Stomach smooth muscle (tissue), 2 donors: ENCODE measurements around the gene TSC22D1.

Experiments used
- H3K27ac ChIP-seq: one replicate; pipeline ENCODE4 v1.7.0; 2013; ENCODE audit warnings: mild to moderate bottlenecking, low read length, inconsistent platforms
- H3K27me3 ChIP-seq, 2 donors: one replicate each; pipeline ENCODE4 v1.7.0; 2013; ENCODE audit warnings: low read length in 2 of 2; ENCODE audit not compliant: insufficient read depth in 2 of 2, control insufficient read depth in 1 of 2
- H3K36me3 ChIP-seq, 2 donors: one replicate each; pipeline ENCODE4 v1.7.0; 2013; ENCODE audit warnings: low read length in 2 of 2; ENCODE audit not compliant: control insufficient read depth in 2 of 2, insufficient read depth in 2 of 2
- H3K4me1 ChIP-seq: one replicate; pipeline ENCODE4 v1.7.0; 2013; ENCODE audit warnings: low read length; ENCODE audit not compliant: control insufficient read depth, insufficient read depth
- H3K4me3 ChIP-seq, 2 donors: one replicate each; pipeline ENCODE4 v1.7.0; 2013; ENCODE audit warnings: low read length in 2 of 2
- H3K9ac ChIP-seq, 2 donors: one replicate each; pipeline ENCODE4 v1.7.0; 2013; ENCODE audit warnings: low read length in 2 of 2, mild to moderate bottlenecking in 1 of 2
- H3K9me3 ChIP-seq, 2 donors: one replicate each; pipeline ENCODE4 v1.7.0; 2013; ENCODE audit warnings: low read length in 2 of 2; ENCODE audit not compliant: control insufficient read depth in 2 of 2
- donor health status: healthy.
- donor health status: Pancreatic carcinoma.

TSC22D1 gene

DNA sequence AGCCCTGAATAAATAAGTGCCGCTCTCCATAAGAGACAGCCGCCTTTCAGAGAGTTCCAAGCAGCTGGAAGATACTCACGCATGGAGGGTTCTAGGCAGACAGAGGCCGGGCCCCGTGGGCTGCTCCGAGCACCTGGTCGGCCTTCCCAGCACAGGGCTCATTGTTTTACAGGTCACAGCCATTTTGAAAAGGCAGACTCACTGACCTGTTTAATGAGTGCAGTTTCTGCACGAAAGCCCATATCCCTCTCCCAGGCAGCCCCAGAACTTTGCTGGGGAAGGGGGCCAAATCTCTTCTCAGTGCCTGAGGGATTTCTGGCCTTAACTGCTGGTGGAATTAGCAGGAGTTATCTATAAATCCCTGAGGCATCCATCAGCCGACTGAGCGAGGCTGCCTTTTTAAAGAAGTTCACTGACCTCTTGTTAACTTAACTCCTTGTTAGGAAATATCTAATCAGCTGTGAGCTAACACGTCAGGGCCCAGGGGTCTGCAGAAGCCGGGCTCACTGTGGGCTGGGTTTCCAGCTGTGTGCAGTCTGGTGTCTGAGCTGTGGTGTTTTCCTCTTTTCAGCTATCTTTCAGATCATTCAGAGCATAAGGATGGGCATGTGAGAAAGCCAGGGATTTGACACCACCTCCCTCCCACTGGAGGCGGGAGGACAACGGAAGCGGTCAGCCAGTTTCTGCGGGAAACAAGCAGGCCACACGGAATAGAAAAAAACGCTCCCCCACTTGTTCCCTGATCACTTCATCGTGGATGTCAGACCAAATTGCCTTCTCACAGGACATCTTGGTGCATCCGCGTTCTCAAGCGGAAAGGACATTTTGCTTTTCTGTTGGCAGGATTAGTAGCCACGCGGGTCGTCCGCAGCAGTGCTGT lies 179.2 kb downstream of the TSC22D1 start:
- H3K9ac ChIP-seq: no peak overlapping the region
- no peaks in the 10 kb centered on the region for H3K36me3 ChIP-seq
- peak overlapping the region in 1 of 2 donors; percentile 8 for H3K4me3 ChIP-seq
- peaks cover 4% of the 10 kb centered on the region for H3K4me1 ChIP-seq
- H3K27me3 ChIP-seq: no peaks in the 10 kb centered on the region
- H3K27ac ChIP-seq: peak overlapping the region; percentile 24
- no peaks in the 10 kb centered on the region for H3K9me3 ChIP-seq

DNA sequence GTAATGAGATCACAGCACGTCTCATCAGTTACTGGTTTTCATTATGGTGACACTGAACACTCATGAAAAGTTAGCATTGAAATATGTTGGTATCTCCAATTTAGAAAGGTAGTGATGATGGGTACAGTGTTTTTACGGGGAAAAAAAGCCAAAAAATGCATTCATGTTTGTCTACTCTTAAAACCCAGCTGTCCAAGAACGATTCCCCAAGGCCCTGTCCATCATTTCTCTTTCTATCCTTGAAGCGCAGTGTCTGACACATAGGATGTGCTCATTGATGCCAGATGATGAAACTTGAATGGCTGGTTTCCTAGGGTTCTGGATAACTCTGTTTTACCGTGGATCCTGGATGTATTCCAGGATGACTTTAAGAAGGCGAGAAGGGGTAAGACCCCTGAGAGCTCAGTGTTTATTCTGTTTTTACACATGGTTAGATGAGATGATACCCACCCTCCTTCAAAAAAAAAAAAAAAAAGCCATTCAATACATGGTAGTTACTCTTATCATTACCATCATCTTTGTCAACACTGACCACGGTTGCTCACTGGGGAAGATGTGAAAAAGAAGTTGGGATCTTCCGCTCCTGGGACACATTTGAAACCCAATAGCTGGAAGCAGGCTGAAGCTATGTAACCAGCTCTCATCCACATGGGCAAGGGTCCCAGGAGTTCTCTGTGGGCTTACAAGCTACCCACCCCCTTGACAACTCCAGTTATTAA lies 180.0 kb downstream of the TSC22D1 start:
- Histone ChIP-seq H3K4me3 (no peak overlapping the region), H3K27ac (no peak overlapping the region), H3K9ac (no peak overlapping the region)

DNA sequence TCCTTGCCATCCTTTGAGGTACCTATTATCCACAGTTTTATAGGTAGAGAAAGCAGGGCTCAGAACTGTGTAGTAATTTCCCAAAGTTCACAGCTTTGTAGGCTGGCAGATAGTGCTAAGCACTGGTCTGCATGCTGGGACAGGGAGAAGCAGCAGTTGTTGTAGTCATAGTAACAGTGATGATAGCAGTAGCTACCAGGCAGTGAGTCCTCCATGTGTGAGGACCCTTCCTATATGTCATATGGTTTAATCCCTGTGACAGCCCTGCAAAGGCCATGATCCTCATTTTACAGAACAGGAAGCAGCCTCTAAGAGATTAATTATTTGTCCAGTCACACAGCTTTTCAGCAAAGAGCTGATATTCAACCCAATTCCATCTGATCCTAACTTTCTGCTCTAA lies 181.5 kb downstream of the TSC22D1 start:
- Histone ChIP-seq H3K9ac (no peak overlapping the region), H3K36me3 (no peaks in the 10 kb centered on the region), H3K4me3 (no peak overlapping the region), H3K27ac (no peak overlapping the region), H3K27me3 (no peaks in the 10 kb centered on the region), H3K4me1 (peaks cover 4% of the 10 kb centered on the region), H3K9me3 (no peaks in the 10 kb centered on the region)

More for the DNA sequence above, 180.0 kb downstream of the TSC22D1 start:
- Histone ChIP-seq H3K36me3 (no peaks in the 10 kb centered on the region), H3K9me3 (no peaks in the 10 kb centered on the region), H3K27me3 (no peaks in the 10 kb centered on the region), H3K4me1 (peaks cover 4% of the 10 kb centered on the region)

DNA sequence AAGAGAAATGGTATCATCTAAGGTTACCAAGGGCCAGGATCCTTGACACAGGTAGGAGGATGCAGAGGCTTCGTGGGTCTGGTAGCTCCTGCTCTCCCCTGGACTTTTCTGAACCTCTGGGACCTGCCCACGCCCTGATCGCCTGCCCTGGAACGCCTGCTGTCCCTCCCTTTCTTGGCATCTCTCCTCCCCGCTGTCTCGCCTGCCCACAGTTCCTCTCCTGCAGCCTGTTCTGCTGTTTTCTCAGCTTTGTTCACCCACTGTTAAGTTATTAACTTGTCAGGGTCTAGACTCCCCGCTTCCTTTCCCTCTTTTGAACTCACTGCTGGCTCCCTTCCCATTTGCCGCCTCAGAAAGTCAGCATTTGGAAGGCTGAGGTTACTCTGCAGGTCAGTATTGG lies 182.7 kb downstream of the TSC22D1 start:
- Histone ChIP-seq H3K36me3 (no peaks in the 10 kb centered on the region), H3K9ac (no peak overlapping the region), H3K4me1 (peaks cover 4% of the 10 kb centered on the region), H3K27me3 (no peaks in the 10 kb centered on the region), H3K27ac (no peak overlapping the region), H3K9me3 (no peaks in the 10 kb centered on the region), H3K4me3 (no peak overlapping the region)

DNA sequence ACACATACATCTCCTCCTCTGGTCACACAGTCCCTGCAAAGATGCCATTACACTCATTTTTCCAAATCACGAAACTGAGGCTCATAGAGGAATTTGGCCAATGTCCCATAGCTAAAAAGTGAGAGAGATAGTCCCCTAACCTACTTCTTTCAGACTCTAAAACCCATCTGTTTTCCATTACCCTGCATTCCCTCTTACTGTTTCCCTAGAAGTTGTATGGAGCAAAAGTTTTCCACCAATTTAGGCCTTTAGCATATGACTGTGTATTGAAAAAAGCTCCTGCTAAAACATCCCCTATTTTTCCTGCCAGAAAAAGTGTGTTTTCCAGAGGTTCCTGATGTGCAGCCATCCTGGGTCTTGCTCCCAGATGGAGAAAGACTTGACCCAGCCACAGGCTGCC lies 186.3 kb downstream of the TSC22D1 start:
- no peak overlapping the region for H3K27ac ChIP-seq
- no peak overlapping the region for H3K9ac ChIP-seq
- peaks cover 2% of the 10 kb centered on the region for H3K4me1 ChIP-seq
- H3K9me3 ChIP-seq: no peaks in the 10 kb centered on the region
- peaks cover 0 to 7% of the 10 kb centered on the region in 2 donors for H3K36me3 ChIP-seq
- H3K4me3 ChIP-seq: no peak overlapping the region
- H3K27me3 ChIP-seq: no peaks in the 10 kb centered on the region

DNA sequence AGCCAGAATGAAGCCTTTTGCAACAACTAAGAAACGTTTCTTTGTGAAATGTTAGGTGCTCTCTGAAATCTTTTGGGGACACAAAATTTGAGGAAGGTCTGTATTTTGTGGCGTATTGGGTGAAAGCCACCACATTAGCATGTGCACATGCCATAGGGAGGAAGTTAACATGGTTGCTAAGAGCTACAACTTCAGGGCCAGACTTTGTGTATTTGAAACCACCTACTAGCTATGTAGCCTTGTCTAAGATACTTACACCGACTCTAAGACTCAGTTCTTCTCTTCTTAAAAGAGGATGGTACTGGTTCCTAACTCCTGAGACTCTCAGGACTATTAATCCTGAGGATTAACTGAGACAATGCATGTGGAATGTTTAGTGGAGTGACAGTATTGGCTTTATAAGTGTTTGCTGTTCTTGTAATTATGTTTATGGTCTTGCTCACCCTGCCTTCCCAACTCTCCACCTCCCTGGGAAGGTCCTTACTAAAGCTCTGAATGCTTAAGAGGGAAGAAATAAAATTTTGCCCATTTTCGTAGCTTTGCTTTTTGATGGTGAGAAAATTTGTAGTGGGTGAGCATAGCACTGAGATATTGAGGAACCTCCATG lies 187.0 kb downstream of the TSC22D1 start:
- no peaks in the 10 kb centered on the region for H3K9me3 ChIP-seq
- no peaks in the 10 kb centered on the region for H3K4me1 ChIP-seq
- H3K27ac ChIP-seq: no peak overlapping the region
- H3K4me3 ChIP-seq: no peak overlapping the region
- peaks cover 0 to 7% of the 10 kb centered on the region in 2 donors for H3K36me3 ChIP-seq
- no peaks in the 10 kb centered on the region for H3K27me3 ChIP-seq
- no peak overlapping the region for H3K9ac ChIP-seq

DNA sequence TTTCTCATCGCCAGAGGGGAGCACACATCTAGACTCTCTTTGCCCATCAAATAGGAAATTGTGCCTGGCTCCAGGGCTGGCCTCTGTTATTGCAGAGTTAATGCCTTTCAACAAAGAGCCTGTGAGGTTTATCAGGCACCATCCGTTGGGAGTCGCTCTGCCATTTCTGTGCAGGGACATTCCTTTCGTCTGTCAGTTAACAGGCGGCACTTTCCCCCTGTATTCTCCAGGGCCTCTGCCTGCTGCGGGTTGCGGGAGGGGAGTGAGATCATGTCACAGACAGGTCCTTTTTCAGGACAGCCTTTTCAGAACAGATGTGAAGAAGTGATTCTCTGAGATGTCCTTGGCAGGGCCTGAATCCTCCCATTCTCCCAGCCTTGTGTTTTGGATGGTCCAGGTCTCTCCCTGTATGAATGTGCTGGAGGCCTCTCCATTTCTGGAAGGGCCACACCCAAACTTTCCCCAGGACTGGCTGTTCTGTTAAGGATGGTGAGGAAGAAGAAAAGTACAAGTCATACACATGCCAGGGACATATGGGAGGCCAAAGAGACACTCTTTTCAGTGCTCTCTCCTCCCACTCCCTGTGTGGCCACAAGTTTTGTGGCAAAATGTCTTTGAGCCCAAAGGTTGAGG lies 187.6 kb downstream of the TSC22D1 start:
- no peaks in the 10 kb centered on the region for H3K4me1 ChIP-seq
- no peak overlapping the region for H3K27ac ChIP-seq
- no peak overlapping the region for H3K9ac ChIP-seq
- H3K4me3 ChIP-seq: no peak overlapping the region
- H3K9me3 ChIP-seq: no peaks in the 10 kb centered on the region
- H3K36me3 ChIP-seq: peaks cover 0 to 7% of the 10 kb centered on the region in 2 donors
- no peaks in the 10 kb centered on the region for H3K27me3 ChIP-seq

DNA sequence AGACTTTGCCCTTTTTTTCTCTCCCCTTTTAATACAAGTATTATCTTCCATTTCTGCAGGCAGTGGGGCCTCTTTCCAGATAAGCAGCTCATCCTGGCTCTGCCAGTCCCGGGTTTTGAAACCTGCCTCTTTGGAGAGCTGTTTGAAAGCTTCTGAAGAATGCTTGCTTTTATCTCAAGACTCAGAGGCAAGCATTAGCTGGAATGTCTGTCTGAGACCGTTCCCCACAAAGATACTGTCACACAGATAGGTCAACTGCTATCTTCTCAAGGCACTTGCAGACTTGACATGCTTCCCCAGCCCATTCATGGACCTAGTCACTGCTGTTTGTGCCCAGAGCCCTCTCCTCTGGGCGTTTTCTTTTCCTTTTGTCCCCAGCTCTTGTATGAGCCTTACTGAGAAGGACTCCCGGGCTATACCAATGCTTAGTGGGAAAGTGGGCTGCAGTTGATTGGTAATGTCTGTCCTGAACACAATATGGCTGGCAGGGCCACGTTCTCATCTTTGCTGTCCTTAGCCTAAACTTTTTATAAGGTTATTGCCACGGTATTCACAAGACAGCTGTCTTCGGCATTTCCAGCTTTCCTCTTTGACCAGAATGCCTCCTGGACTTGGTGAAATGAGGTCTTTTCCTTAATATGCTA lies 189.1 kb downstream of the TSC22D1 start:
- H3K9me3 ChIP-seq: no peaks in the 10 kb centered on the region
- no peak overlapping the region for H3K4me3 ChIP-seq
- H3K27me3 ChIP-seq: no peaks in the 10 kb centered on the region
- no peak overlapping the region for H3K27ac ChIP-seq
- H3K9ac ChIP-seq: no peak overlapping the region
- peaks cover 0 to 7% of the 10 kb centered on the region in 2 donors for H3K36me3 ChIP-seq
- H3K4me1 ChIP-seq: no peaks in the 10 kb centered on the region

DNA sequence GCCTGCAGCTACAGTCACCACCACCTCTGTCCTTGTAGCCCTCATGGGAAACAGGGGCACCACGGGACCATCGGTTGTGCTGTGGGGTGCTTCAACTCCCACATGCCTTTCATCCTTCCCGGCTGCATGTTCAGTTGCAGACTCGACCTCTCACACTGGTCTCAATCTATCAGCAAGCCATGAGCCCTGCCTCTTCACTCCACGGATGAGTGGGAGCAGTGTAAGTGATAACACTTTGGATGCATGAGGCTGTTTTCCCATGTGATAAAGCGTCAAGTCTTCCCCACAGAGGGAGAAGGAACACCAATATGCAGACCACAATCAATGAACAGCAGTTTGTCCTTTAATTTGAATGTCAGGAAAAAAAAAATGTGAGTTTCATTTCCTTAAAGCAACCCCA lies 190.3 kb downstream of the TSC22D1 start:
- no peak overlapping the region for H3K27ac ChIP-seq
- H3K4me1 ChIP-seq: no peaks in the 10 kb centered on the region
- H3K27me3 ChIP-seq: no peaks in the 10 kb centered on the region
- H3K9me3 ChIP-seq: no peaks in the 10 kb centered on the region
- H3K4me3 ChIP-seq: no peak overlapping the region
- H3K36me3 ChIP-seq: peaks cover 0 to 7% of the 10 kb centered on the region in 2 donors
- no peak overlapping the region for H3K9ac ChIP-seq

DNA sequence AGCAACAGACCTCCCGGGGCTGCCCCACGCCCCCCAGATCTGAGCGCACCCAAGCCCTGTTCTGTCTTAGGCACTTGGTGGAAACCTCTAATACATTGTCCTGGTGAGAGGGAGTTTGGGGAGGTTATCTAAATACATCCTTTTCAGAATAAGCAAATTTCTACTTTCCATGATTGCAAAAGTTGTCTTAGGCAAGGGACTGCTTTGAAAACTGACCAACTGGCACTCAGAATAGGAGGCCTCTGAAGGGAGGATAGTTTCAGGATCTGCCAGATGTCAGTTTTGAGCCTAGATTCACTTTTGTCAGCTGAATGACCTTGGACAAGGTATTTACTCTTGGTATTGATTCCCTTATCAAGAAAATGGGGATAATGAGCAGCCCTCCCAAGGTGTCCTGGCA lies 190.7 kb downstream of the TSC22D1 start:
- Histone ChIP-seq H3K27ac (no peak overlapping the region), H3K4me1 (no peaks in the 10 kb centered on the region), H3K4me3 (no peak overlapping the region), H3K27me3 (no peaks in the 10 kb centered on the region), H3K9me3 (no peaks in the 10 kb centered on the region), H3K9ac (no peak overlapping the region), H3K36me3 (peaks cover 0 to 7% of the 10 kb centered on the region in 2 donors)
